22Rv1 (cell line): ENCODE measurements around the gene NPY.

Experiments used
- H3K27ac ChIP-seq: fragments of 450-650 bp; 2 replicates; pipeline ENCODE4 v1.5.1; 2017
- CTCF ChIP-seq: fragments of 450-650 bp; IDR thresholded peaks from 2 replicates; pipeline ENCODE4 v1.5.1; 2017; ENCODE audit warnings: mild to moderate bottlenecking
- ZFX ChIP-seq: fragments of 450-650 bp; IDR thresholded peaks from 2 replicates; pipeline ENCODE4 v1.6.1; 2017; ENCODE audit warnings: antibody characterized with exemption, borderline replicate concordance

The NPY gene

DNA sequence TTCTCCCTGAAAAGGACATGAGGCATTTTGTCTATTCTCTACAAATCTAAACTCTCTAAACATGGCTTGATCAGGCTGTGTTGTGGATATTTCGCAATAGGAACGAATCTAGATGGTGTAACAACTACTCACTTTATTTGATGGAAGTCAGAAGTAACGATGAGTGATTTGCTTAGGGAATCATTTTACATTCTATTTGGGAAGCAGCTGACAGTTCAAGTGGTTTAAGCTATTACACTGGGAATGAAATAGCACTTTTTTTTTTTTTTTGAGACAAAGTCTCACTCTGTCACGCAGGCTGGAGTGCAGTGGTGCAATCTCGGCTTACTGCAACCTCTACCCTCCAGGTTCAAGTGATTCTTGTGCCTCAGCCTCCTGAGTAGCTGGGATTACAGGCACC is 44.1 kb downstream of the NPY start:
- H3K27ac ChIP-seq: no peak overlapping the region
- TF ChIP-seq CTCF (no peak), ZFX (no peak)

- no peak for TF ChIP-seq CTCF
- no peak for TF ChIP-seq ZFX
- no peak overlapping the region for H3K27ac ChIP-seq
These were observed 44.9 kb downstream of the NPY start for GRCh38 chr7:24328894-24329293.

DNA sequence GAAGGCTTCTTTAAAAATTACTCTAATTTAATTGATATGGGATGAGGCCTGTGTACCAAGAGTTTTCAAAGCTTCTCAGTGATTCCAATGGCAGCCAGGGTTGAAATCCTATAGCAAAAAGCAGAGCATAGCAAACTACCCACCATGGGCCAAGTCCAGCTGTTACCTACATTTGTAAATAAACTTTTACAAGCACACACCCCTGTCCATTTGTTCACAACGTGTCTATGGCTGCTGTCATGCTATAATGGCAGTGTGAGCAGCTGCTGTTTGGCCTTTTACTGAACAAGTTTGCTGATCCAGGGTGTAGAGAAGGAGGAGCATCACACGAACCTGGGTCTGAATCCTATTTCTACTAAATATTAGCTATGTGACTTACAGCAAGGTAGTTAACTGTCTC is 50.0 kb downstream of the NPY start:
- TF ChIP-seq ZFX (no peak), CTCF (no peak)
- no peak overlapping the region for H3K27ac ChIP-seq

DNA sequence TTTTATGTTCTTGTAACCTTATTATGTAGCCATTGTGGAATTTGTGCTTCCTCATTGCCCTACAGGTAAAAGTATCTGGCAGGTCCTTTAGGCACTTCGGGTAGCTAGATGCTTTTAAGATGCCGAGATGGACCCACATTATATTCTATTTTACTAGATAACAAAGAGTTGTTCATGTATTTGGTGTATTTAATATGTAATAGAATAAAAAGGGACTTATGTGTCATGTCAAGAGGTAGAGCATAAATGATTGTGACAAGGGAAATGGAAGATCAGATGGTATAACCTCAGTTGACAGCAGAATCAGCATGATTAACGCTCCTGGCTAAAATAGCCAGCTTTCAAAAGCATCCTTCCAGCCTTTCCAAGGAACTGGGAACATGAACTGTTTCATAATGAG is 50.6 kb downstream of the NPY start:
- no peak for TF ChIP-seq CTCF
- no peak for TF ChIP-seq ZFX
- no peak overlapping the region for H3K27ac ChIP-seq

DNA sequence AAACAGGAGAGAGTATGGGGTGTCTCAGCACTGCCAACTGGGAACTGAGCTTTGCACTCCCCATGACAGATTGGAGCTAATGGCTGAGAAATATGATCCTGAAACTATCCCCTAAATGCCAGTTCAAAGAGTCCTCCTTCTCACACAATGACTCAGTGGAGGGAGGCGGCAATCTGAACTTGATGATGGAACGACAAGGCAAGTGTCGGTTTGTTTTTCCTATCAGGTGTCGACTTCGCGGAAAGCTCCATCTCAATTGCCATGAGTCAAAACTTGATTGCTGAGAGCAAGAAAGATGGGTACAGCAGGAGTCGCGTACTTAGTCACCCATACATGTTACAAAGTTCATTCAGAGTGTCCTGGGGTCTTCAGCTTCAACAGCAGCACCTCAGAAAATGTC is 52.5 kb downstream of the NPY start:
- H3K27ac ChIP-seq: no peak overlapping the region
- TF ChIP-seq ZFX (no peak), CTCF (no peak)

DNA sequence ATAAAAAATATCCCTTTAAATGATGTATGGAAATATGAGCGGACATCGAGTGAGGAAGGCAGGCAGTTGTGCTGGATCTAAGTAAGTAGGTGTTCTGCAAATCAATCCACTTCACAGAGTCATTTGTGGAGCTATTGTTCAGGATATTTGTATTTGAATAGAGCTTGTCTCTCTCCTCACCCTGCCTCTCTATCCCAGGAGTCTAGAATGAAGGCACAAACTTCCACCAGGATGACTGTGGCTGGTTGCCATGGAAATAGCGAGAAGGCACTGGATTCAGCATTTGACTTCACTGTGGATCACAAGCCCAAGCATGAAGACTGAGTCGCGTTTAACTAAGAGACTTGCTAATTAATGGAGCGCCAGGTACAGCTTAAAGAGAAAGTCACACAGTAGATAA is 53.2 kb downstream of the NPY start:
- TF ChIP-seq CTCF: no peak
- no peak for TF ChIP-seq ZFX
- no peak overlapping the region for H3K27ac ChIP-seq

GRCh38 chr7:24339575-24339974 is 55.6 kb downstream of the NPY start:
- no peak for TF ChIP-seq CTCF
- TF ChIP-seq ZFX: no peak
- H3K27ac ChIP-seq: no peak overlapping the region

- TF ChIP-seq ZFX: no peak
- no peak for TF ChIP-seq CTCF
- H3K27ac ChIP-seq: no peak overlapping the region
These were observed 56.7 kb downstream of the NPY start for GRCh38 chr7:24340727-24341126.
